Measurements from ENCODE around the gene RTBDN.
A peak's percentile ranks its signal among the peaks of the same experiment; 100 is the strongest.

The RTBDN gene

GRCh38 chr19:12834566-12834943, at the start of gene RTBDN:
Gene RTBDN, minus strand, starts transcription at chr19:12834579. Its CDS starts 4,600 bp downstream, at chr19:12829979.
- no peak for DNase-seq

DNA sequence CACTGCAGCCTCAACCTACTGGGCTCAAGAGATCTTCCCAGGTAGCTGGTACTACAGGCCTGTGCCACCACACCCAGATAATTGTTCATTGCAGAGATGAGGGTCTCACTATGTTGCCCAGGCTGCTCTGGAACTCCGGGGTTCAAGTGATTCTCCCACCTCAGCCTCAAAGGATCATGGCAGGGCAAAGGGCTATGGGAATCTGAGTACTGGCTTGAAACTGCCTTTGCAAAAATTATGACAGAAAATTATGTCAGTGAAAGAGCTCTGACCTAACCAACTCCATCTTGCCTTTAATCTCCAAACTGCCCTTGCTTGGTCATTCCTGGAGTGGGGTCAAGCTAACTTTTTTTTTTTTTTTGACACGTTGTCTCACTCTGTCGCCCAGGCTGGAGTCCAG, 48.2 kb upstream of the RTBDN start:
- DNase-seq = no peak

GRCh38 chr19:12881172-12881808, 46.9 kb upstream of the RTBDN start, which contains the start of gene DNASE2:
Gene DNASE2, minus strand, starts transcription at chr19:12881449. Its CDS starts 74 bp downstream, at chr19:12881375.
- peak; percentile 79 for DNase-seq

GRCh38 chr19:12880551-12881171, 46.3 kb upstream of the RTBDN start:
- no peak for DNase-seq

- DNase-seq = no peak
Measured at GRCh38 chr19:12875086-12875485, 40.7 kb upstream of the RTBDN start.

GRCh38 chr19:12873891-12874745, 39.7 kb upstream of the RTBDN start:
- DNase-seq = no peak

- no peak for DNase-seq
Measured at GRCh38 chr19:12872941-12873890, 38.8 kb upstream of the RTBDN start.

GRCh38 chr19:12872255-12872654, 37.9 kb upstream of the RTBDN start:
- no peak for DNase-seq

- no peak for DNase-seq
Measured at GRCh38 chr19:12871681-12872080, 37.3 kb upstream of the RTBDN start.

- DNase-seq = no peak
Measured at GRCh38 chr19:12868540-12869112, 34.2 kb upstream of the RTBDN start.

GRCh38 chr19:12867120-12868099, 33.0 kb upstream of the RTBDN start:
- DNase-seq = peak; percentile 54

- DNase-seq = no peak
Measured at GRCh38 chr19:12866416-12867119, 32.2 kb upstream of the RTBDN start.

GRCh38 chr19:12865746-12866415, 31.5 kb upstream of the RTBDN start:
- DNase-seq = no peak

GRCh38 chr19:12864721-12865715, 30.6 kb upstream of the RTBDN start:
- no peak for DNase-seq

DNA sequence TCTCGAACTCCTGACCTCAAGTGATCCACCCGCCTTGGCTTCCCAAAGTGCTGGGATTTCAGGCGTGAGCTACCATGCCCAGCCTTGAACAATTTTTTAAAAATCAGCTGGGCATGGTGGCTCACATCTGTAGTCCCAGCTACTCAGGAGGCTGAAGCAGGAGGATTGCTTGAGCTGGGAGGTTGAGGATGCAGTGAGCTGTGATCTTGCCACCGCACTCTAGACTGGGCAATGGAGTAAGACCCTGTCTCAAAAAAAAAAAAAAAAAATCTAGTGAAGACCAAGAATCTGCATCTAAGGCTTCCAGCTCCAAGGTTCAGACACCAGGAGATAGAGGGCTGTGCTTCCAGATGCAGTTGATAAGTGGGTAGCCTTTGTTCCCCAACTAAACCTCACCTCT, 29.8 kb upstream of the RTBDN start:
- no peak for DNase-seq

GRCh38 chr19:12859546-12859945, 25.2 kb upstream of the RTBDN start:
- DNase-seq = no peak

DNA sequence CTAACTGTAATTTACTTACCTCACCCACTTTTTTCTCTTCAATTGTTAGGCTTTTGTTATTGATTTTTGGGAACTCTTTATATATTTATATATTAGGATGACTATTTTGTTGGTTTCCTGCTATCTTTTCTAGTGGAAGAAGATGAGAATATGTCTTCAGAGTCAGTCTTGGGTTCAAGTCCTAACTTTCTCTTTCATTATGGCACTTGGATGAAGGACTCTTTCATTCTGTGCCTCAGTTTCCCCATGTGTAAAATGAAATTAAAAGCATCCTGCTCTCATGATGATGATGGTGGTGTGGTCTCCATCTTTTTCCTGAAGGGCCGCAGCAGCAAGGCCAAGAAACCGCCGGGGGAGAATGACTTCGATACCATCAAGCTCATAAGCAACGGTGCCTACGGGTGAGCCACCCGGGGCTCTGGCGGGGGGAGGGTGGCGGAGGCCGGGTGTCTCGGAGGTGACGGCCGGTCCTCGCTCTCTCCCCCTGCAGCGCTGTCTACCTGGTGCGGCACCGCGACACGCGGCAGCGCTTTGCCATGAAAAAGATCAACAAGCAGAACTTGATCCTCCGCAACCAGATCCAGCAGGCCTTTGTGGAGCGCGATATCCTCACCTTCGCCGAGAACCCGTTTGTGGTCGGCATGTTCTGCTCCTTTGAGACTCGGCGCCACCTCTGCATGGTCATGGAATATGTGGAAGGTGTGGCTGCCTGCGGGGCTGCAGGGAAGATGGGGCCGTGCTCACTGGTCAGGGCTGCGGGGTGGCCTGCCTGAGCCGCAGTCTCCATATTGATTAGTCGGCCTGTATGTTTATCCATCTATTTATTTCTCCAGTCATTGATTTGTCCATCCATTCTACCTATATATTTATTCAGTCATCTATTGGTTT, 23.9 kb upstream of the RTBDN start:
- no peak for DNase-seq

All from activated T-cell treated with anti-CD3 and anti-CD28 coated beads for 4 hours (primary cell).